HT-29 (cell line): ENCODE measurements around the gene VPS4B. TPM values are rescaled to one million over a fixed set of nuclear protein-coding genes. Genes with fewer than 3 reads are reported as not detected.
"Not testable (repeated sequence)": the region's sequence is repeated elsewhere in the genome, so short reads cannot be mapped to it uniquely, and the experiment has no call there.

ENCODE experiments used
- DNase-seq: peaks from one replicate; pipeline ENCODE4 v3.0.0-alpha.2; 2015; ENCODE audit warnings: low spot score
- total RNA-seq: library from RNA; depleted of rRNA; stranded (reverse); fragments of >200 nt; shearing (Covaris generic); gene quantifications from 2 replicates; pipeline ENCODE4 v1.2.3, GENCODE V29; 2014; rRNA removed

The VPS4B gene
- 16.0 and 16.7 TPM in 2 replicates for total RNA-seq

GRCh38 chr18:63422087-63422863 lies at the start of gene VPS4B:
Gene VPS4B, minus strand, starts transcription at chr18:63422476. Its CDS starts 217 bp downstream, at chr18:63422259.
- peak; percentile 98 for DNase-seq

DNA sequence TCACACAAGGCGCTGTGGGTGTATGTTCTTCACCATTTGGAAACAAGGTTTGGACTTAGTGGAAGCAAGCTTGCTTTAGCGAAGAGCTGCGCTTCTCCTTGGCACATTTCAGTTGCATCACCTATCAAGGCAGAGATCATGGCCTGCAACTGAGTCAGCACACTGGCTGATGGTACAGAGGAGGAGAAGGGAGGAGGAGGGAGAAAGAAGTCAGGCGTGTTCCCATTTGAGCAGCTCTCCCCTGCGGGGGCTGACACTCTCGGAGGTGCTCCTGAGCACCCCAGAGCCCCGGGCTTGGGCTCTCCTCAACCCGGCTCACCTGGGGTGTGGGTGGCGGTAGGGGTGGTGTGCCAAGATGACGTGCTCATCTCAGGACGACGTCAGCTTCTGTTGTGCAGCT lies 48.5 kb upstream of the VPS4B start:
- DNase-seq = no peak

- DNase-seq = no peak
Measured at GRCh38 chr18:63468575-63468974, 46.3 kb upstream of the VPS4B start.

- no peak for DNase-seq
Measured at GRCh38 chr18:63467699-63468098, 45.4 kb upstream of the VPS4B start.

- DNase-seq = no peak
Measured at GRCh38 chr18:63465059-63465458, 42.8 kb upstream of the VPS4B start.

DNA sequence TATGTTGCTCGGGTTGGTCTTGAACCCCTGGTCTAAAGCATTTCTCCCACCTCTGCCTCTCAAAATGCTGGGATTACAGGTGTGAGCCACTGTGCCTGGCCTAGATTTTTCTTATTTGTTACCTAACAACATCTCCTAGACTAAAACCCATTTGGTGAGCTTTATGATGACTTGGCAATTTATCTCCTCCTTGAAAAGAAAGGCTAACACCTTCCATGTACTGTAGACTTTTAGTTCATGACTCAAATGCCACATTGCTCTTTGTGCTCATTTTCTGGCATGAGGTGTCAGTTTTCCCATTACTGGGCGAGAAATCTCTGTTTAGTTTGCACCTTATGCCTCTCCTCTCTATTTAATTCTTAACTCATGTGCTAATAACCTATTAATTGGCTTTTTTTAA lies 42.2 kb upstream of the VPS4B start:
- DNase-seq = no peak

DNA sequence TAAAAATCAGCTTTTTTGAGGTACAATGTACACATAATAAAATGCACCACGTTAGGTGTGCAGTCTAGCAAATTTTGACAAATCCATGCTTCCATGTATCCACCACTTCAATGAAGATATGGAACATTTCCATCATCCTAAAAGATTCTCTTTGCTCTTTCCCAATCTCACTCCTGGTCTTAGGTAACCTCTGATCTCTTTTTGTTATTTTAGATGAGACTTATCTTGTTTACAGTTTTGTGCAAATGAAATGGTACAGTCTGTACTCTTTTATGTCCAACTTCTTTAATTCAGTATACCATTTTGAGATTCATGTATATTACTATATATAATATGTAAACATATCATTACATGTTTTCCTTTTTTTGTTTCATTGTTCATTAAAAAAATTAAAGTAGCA lies 38.1 kb upstream of the VPS4B start:
- DNase-seq = no peak

- no peak for DNase-seq
Measured at GRCh38 chr18:63457977-63458376, 35.7 kb upstream of the VPS4B start.

GRCh38 chr18:63454497-63454896 lies 32.2 kb upstream of the VPS4B start:
- DNase-seq = no peak

DNA sequence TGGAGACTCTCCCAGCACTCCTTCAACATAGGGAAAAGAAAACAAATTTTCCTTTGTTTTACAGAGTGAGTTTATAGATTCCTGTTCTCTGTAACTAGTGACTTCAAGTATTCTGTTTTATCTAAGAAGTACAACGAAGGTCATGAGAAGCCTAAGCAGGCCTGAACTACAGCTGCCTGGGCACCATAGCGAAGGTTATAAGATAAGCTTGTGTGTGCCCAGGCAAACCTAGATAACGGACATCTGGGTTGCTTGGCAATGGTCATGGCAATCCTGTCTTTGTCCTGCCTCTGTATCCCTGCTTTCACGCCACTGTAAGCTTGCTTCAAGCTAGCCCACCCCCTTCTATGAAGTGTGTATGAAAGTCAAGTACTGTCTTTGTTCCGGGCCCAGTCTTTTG lies 30.5 kb upstream of the VPS4B start:
- not testable (repeated sequence) for DNase-seq

DNA sequence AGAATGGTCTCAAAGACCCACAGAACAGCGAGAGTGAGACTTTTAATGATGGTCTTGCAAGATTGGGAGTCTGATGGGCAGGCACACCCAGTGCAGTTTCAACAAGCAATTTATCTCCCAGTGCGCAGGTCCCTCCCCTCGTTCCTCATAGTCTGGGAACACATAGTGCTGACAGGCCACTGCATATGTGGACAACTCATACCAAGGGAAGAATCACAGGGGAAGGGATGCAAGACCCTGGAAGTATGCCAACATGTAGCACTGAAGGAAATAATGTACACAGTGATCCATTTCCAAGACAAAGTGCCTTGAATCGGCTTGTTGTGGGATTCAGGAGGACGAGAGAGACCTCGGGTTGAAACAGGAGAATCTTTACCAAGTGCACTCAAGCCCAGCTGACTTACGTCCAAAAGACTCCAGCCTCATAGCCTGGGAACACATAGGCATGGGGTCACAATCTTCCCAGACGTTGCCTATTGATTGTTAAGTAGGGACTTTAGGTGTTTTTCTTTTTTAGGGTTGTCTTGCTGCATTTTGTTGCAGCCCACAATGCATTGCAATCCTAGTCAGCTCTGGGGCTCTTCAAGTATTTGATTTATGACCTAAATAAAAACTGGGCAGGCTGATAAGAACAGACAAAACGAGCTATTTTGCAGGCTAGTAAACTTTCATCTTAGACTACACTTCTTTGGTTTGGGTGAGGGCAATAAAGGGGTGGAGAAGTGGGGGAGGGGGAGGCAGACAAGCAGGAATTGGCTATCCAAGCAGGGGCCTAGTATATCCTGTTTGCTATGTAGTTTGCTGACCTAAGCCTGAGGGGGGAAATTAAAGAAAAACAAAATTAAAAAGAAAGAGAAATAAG lies 29.8 kb upstream of the VPS4B start:
- peak; percentile 2 for DNase-seq

DNA sequence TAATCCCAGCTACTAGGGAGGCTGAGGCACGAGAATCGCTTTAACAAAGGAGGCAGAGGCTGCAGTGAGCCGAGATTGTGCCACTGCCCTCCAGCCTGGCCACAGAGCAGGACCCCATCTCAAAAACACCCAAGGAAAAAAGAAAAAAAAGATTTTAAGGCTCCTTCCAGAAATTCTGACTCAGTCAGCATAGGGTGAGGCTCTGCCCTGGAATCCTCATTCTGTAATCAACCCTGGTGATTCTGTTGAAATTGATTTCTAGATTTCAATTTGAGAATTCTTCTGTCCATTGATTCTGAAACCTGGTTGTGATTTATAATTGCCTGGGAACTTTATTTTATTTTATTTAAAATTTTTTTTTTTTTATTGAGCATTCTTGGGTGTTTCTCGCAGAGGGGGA lies 27.1 kb upstream of the VPS4B start:
- no peak for DNase-seq

GRCh38 chr18:63447066-63447465 lies 24.8 kb upstream of the VPS4B start:
- no peak for DNase-seq

DNA sequence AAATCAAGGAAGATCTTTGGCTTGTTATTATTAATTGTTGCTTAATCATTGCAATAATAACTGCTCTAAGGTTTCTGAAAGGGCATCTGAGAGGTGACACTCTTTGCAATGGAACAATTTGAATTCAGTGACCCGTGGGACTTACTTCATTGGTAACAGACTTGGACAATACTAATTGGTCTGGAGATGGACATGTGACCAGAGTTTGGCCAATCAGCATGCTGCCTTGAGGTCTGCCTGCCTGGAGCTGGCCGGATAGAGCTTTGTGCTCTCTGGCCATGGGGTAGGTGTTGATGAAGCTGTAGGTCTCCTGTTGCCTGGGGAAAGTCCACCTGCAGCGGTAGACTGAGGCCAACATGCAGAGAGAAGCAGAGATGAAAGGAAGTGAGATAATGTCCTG lies 24.0 kb upstream of the VPS4B start:
- no peak for DNase-seq

DNA sequence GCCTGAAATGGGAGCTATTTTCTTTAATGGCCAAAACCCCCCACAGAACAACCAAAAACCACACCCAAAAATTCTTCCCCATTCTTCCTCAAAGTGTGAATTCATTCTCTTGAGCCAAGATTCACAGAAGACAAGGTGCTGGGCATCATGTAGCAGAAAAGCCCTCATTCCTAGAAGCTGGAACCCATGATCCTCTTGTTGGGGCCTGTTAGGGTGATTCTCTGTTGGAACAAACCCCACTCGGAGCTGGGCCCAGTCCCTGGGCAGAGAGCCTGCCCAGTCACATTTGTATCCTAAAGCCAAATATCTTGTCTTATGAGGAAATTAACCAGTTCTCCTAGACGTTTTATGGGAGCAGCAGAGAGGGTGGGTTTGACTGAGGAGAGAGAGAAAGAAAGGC lies 22.8 kb upstream of the VPS4B start:
- DNase-seq = no peak

- DNase-seq = no peak
Measured at GRCh38 chr18:63444580-63444979, 22.3 kb upstream of the VPS4B start.

- no peak for DNase-seq
Measured at GRCh38 chr18:63443829-63444228, 21.6 kb upstream of the VPS4B start.

DNA sequence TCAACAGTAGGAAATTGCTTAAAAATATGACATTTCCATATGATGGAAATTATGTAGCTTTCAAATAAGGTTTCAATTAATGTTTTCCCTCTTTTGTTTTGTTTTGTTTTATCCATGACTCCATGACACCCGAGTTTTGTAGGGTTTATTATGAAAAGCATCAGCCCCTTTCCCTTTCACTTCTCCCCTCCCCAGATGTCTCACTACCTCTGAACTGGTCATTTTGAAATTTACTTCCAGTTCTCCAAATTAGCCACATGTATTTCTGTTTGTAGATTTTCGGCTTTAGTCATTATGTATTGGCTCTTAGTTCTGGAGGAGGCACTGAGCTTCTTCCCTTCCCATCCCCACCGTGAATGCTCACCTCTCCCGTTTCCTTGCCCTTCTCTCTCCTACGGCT lies 18.6 kb upstream of the VPS4B start:
- DNase-seq = no peak

- no peak for DNase-seq
Measured at GRCh38 chr18:63440219-63440618, 17.9 kb upstream of the VPS4B start.

GRCh38 chr18:63439334-63439733 lies 17.1 kb upstream of the VPS4B start:
- DNase-seq = peak; percentile 65

DNA sequence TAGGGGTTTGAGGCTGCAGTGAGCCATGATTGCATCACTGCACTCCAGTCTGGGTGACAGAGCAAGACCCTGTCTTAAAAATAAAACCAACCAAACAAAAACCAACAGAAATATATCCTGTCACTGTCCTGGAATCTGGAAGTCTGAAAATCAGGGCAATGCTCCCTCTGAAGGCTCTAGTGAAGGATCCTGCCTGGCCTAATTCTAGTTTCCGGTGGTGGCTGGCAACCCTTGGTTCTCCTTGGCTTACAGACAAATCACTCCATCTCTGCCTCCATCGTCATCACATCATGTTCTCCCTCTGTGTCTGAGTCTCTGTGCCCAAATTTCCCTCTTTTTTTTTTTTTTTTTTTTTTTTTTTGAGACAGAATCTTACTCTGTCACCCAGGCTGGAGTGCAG lies 15.9 kb upstream of the VPS4B start:
- no peak for DNase-seq

GRCh38 chr18:63433334-63433866 lies 11.1 kb upstream of the VPS4B start:
- DNase-seq = no peak

GRCh38 chr18:63431180-63431579 lies 8.9 kb upstream of the VPS4B start:
- DNase-seq = no peak
